C4-2B (cell line): ENCODE measurements around the gene ANKRD31.

Experiments used
- CTCF ChIP-seq: fragments of 450-650 bp; conservative IDR thresholded peaks from 2 replicates; pipeline ENCODE4 v1.5.1; 2017; ENCODE audit warnings: mild to moderate bottlenecking
- ZFX ChIP-seq: fragments of 450-650 bp; IDR thresholded peaks from 2 replicates; pipeline ENCODE4 v1.6.1; 2017

DNA sequence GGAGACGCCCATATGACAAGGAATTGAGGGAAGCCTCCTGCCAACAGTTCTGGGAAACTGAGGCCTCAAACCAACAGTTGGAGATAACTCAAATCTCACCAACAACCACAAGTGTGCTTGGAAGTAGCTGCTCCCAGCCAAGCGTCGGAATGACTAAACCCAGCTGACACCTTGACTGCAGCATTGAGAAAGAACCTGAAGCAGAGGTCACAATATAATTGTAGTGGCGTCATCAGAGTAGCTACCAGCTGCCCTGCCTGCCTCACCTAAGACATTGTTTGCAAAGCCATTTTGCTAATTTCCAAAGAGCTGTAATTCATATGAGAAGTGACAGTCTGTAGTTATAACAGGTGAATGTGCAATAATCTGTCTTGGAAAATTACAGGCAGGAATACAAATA is 40.8 kb upstream of the ANKRD31 start:
- TF ChIP-seq CTCF, result no peak
- no peak for TF ChIP-seq ZFX
